Neural crest cell (in vitro differentiated cells): ENCODE measurements around the gene NBPF26. TPM values are rescaled to one million over a fixed set of nuclear protein-coding genes. Genes with fewer than 3 reads are reported as not detected.
A peak's percentile ranks its signal among the peaks of the same experiment; 100 is the strongest.
"Not testable (repeated sequence)": the region's sequence is repeated elsewhere in the genome, so short reads cannot be mapped to it uniquely, and the experiment has no call there.

Experiments used
- DNase-seq: peaks from one replicate; pipeline ENCODE4 v3.0.0; 2021; ENCODE audit warnings: low read depth, mixed read lengths, low spot score
- H3K27ac Mint-ChIP-seq: one replicate; pipeline ENCODE4 v1.8.0; 2021; ENCODE audit warnings: mild to moderate bottlenecking, mixed read lengths; ENCODE audit not compliant: unreplicated experiment
- H3K27me3 Mint-ChIP-seq: 2 replicates; pipeline ENCODE4 v1.8.0; 2021; ENCODE audit warnings: low read depth, mild to moderate bottlenecking, mixed read lengths
- H3K36me3 Mint-ChIP-seq: 2 replicates; pipeline ENCODE4 v1.8.0; 2021; ENCODE audit warnings: low read depth, mild to moderate bottlenecking, mixed read lengths
- H3K4me1 Mint-ChIP-seq: 2 replicates; pipeline ENCODE4 v1.8.0; 2021; ENCODE audit warnings: mixed read lengths
- H3K4me3 Mint-ChIP-seq: one replicate; pipeline ENCODE4 v1.8.0; 2021; ENCODE audit warnings: mild to moderate bottlenecking, mixed read lengths
- H3K9me3 Mint-ChIP-seq: 2 replicates; pipeline ENCODE4 v1.8.0; 2021; ENCODE audit warnings: mixed read lengths
- long read RNA-seq: library from polyadenylated mRNA; unstranded; transcript quantifications from one replicate; pipeline ENCODE4 v2.0.0, GENCODE V29; 2020
- total RNA-seq: library from RNA; stranded (reverse); gene quantifications from 2 replicates; pipeline ENCODE4 v1.2.1, GENCODE V29; 2021

NBPF26 gene
- total RNA-seq = 21.9 and 22.8 TPM in 2 replicates
- long read RNA-seq, partial matches to known transcripts = 0 of 2 reads
- long read RNA-seq, other reads (novel, unspliced or antisense) = 2 of 2 reads

- H3K27me3 Mint-ChIP-seq, H3K36me3 Mint-ChIP-seq, H3K27ac Mint-ChIP-seq, H3K4me1 Mint-ChIP-seq, H3K9me3 Mint-ChIP-seq: not testable (repeated sequence)
- peak within 1 kb of the TSS; percentile 72 for H3K4me3 Mint-ChIP-seq
- DNase-seq = peak; percentile 72
These were observed at the start of gene NBPF26 for GRCh38 chr1:120723715-120724402. Gene NBPF26 (plus strand): TSS chr1:120723945.

- not testable (repeated sequence) for H3K4me3 Mint-ChIP-seq, H3K36me3 Mint-ChIP-seq, H3K9me3 Mint-ChIP-seq, DNase-seq, H3K4me1 Mint-ChIP-seq, H3K27ac Mint-ChIP-seq, H3K27me3 Mint-ChIP-seq
These were observed 43.5 kb upstream of the NBPF26 start for GRCh38 chr1:120680106-120680819.

- not testable (repeated sequence) for H3K27me3 Mint-ChIP-seq, H3K4me3 Mint-ChIP-seq, H3K36me3 Mint-ChIP-seq, H3K9me3 Mint-ChIP-seq, H3K4me1 Mint-ChIP-seq, DNase-seq, H3K27ac Mint-ChIP-seq
These were observed 42.8 kb upstream of the NBPF26 start for GRCh38 chr1:120680938-120681337.

DNA sequence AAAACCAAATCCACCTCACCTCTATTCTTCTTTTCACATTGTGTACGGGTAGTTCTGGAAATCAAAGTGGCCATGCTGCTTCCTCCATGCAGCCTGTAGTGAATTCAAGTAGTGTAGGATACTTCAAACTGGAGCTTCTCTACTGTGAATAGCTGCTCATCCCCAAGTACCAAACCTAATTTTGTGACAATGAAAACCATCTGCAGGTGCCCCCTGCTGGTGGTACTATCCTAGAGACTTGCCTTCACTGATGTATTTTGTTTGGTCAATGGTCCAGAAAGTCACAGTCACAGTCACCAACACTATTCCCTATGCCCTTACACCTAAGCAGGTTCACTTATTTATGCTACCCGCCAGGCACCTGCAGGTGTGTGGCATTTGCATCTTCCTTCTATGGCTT, 39.3 kb upstream of the NBPF26 start:
- not testable (repeated sequence) for H3K27me3 Mint-ChIP-seq, DNase-seq, H3K27ac Mint-ChIP-seq, H3K9me3 Mint-ChIP-seq, H3K4me3 Mint-ChIP-seq, H3K36me3 Mint-ChIP-seq, H3K4me1 Mint-ChIP-seq

DNA sequence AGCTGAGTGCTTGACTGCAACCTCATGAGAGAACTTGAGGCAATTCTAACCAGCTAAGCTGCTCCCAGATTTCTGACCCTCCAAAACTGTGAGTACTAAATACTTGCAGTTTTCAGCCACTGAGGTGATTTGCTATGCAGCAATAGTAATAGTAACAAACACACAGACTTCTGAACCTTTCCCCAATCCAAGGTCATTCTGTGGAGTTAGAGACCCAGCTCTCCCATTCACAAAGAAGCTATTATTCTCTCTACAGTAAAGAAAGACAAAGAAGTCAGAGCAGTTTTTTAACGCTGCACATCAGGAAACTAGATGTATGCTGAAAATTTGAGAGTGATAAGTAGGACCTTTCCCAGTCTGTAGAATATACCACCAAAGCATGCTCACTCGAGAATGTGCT, 38.1 kb upstream of the NBPF26 start:
- not testable (repeated sequence) for H3K4me3 Mint-ChIP-seq, H3K36me3 Mint-ChIP-seq, H3K4me1 Mint-ChIP-seq, DNase-seq, H3K27ac Mint-ChIP-seq, H3K27me3 Mint-ChIP-seq, H3K9me3 Mint-ChIP-seq

DNA sequence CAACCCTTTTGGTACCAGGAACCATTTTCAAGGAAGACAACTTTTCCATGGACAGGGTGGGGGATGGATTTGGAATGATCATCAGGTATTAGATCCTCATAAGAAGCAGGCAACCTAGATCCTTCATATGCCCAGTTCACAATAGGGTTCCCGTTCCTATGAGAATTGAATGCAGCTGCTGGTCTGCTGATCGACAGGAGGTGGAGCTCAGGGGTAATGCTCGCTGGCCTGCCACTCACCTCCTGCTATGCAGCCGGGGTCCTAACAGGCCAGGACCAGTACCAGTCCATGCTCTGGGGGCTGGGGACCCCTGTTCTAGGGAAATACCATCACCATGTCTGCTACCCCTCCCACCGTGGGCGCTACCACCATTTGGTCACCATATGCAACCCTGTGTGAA, 36.5 kb upstream of the NBPF26 start:
- H3K27ac Mint-ChIP-seq, H3K4me3 Mint-ChIP-seq, H3K27me3 Mint-ChIP-seq, H3K9me3 Mint-ChIP-seq, DNase-seq, H3K4me1 Mint-ChIP-seq, H3K36me3 Mint-ChIP-seq: not testable (repeated sequence)

- H3K4me3 Mint-ChIP-seq, H3K27me3 Mint-ChIP-seq, DNase-seq, H3K9me3 Mint-ChIP-seq, H3K4me1 Mint-ChIP-seq, H3K27ac Mint-ChIP-seq, H3K36me3 Mint-ChIP-seq: not testable (repeated sequence)
These were observed 22.8 kb upstream of the NBPF26 start for GRCh38 chr1:120700807-120701562.

DNA sequence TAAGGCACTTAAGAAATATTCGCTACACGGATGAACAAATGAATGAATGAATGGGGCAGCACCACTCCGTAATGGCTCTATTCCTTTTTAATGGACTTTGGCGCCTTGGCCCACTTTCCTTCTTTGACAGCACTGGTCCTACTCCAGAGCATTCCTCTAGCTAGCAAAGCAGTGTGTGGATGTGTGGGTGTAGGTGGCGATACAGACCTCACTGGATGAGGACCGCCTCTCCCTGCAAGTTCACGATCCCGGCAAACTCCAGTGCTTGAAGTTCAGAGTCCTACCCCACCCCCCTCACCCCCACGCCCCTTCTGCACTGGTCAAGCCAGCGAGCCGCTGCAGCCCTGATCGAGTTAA, 409 bp upstream of the NBPF26 start:
- H3K27me3 Mint-ChIP-seq, H3K4me1 Mint-ChIP-seq, H3K9me3 Mint-ChIP-seq, DNase-seq, H3K36me3 Mint-ChIP-seq, H3K27ac Mint-ChIP-seq: not testable (repeated sequence)
- peak overlapping the region; percentile 72 for H3K4me3 Mint-ChIP-seq

DNA sequence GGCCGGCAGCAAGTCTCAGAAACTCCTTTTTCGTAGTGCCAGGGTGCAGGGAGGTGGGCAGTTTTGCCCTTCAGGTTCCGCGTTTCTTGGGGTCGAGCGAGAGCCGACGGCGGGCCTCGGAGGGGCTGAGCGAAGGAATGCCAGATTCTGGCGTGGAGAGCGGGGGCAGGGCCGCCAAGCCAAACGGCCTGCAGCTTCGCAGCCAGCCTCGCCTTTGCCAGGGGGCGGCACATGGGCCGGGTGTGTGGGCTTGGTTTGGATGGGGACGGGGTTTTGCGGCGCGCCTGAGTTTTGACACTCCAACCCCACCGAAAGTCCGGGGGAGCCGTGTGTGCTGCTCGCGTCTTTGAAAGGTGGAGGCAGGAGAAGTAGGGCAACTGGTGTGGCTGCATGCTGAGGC, 762 bp downstream of the NBPF26 start:
- DNase-seq, H3K36me3 Mint-ChIP-seq, H3K27ac Mint-ChIP-seq, H3K4me3 Mint-ChIP-seq, H3K27me3 Mint-ChIP-seq, H3K4me1 Mint-ChIP-seq, H3K9me3 Mint-ChIP-seq: not testable (repeated sequence)

DNA sequence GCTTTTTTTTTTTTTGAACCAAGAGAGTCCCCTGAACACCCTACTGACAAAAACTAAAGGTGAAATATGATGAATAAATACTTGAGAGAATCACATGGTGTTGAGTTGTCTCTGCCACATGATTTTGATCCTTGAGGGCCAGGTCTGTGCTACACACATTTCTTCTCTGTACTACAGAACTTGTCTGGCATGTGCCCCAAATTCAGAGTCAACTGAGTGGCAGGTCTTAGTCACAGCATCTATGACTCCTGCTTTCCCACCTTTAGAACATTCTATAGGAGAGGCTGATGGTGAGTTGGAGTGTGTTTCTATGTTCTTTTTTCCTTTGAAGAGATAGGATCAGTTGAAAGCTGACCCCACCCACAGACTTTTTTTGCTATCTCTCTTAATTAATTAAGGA, 5.1 kb downstream of the NBPF26 start:
- not testable (repeated sequence) for H3K4me1 Mint-ChIP-seq, H3K4me3 Mint-ChIP-seq, H3K27ac Mint-ChIP-seq, DNase-seq, H3K36me3 Mint-ChIP-seq, H3K9me3 Mint-ChIP-seq, H3K27me3 Mint-ChIP-seq

DNA sequence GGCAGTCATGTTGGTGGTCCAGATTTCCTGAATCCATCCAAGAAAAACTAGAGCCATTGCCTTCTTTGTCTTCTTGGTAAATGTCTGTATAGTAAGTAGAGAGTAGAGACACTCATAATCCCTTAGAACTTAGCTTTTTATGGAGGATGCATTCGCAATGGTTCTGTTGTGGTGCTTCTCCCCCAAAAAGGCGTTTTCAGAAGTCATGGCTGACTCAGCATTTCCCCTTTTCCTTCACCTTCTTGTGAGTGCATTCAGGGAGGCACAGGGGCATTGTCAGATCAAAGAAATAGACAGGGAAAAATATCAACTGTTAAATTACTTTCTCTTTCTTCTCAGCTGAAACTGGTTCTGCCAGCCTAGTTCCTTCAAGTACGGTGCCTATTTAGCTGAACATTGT, 45.3 kb downstream of the NBPF26 start:
- DNase-seq, H3K27me3 Mint-ChIP-seq, H3K4me1 Mint-ChIP-seq, H3K9me3 Mint-ChIP-seq, H3K36me3 Mint-ChIP-seq, H3K27ac Mint-ChIP-seq, H3K4me3 Mint-ChIP-seq: not testable (repeated sequence)

DNA sequence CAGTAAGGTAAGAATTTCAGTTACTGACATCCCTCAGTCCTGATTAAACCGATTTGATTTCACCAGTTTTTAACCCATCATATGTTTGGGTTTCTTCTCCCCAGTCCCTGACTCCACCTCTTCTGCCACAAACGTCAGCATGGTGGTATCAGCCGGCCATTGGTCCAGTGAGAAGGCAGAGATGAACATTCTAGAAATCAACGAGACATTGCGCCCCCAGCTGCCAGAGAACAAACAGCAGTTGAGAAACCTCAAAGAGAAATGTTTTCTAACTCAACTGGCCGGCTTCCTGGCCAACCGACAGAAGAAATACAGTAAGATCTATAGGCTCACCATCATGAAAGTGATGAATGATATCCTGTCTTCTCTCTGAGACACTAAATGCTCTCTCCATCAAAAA, 81.7 kb downstream of the NBPF26 start:
- H3K36me3 Mint-ChIP-seq, H3K27me3 Mint-ChIP-seq, DNase-seq, H3K27ac Mint-ChIP-seq, H3K9me3 Mint-ChIP-seq, H3K4me1 Mint-ChIP-seq, H3K4me3 Mint-ChIP-seq: not testable (repeated sequence)
